ENCODE data around the gene SLC2A3.
"Not testable (repeated sequence)": the region's sequence is repeated elsewhere in the genome, so short reads cannot be mapped to it uniquely, and the experiment has no call there.

The SLC2A3 gene

DNA sequence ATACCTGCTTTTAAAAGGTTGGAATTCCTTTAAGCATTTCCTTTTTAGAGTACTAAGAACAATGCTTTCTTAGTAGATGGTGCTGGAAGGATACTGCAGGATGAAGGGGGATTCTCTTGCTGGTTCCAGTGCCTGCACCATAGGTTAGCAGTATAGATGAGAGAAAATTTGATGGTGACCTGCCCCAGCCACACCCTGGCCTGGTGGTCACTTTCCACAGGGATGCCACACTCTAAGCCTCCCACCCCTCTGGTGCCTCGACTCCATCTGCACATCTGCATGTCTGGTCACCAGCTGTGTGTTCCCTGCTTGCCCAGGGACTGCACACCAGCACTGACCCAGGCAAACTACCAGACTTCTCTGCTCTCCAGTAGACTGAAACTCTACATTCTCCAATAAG, 19.1 kb downstream of the SLC2A3 start:
- DNase-seq (ENCODE audit: low read depth) = no peak

DNA sequence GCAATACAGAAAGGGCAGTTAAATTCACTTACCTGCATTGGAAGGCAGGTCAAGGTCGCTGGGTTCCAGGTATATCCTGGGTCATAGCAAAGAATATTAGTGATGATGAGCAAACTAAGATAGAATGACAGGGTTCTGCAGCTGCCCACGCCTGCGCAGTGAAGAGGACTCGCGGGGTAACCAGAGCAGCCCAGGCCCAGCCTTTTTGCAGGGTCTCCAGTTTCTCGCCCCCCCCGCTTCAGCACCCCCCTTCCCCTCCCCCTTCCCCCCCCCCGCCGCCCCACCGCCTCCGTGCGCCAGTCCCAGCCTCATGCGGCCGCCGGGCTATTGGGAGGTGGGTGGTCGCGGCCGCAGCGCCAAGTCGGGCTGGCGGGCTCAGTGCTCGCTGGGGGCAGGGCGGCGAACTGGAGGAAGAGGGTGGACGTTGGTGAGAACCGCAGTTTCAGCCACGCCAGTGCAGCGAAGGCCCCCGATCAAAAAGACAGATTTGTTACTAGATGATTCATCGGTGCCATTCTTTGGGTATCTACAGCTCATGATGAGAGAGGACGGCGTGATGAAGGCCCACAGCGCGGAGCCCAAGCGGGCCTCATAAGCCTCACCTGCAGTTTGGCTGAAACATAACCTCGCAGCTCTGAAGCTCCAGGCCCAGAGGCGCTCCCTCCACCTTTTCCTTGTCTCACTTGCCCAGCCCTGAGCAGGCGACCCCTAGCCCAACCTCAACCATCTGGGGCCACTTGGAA, 20.2 kb downstream of the SLC2A3 start:
- no peak for DNase-seq (ENCODE audit: low read depth)

DNA sequence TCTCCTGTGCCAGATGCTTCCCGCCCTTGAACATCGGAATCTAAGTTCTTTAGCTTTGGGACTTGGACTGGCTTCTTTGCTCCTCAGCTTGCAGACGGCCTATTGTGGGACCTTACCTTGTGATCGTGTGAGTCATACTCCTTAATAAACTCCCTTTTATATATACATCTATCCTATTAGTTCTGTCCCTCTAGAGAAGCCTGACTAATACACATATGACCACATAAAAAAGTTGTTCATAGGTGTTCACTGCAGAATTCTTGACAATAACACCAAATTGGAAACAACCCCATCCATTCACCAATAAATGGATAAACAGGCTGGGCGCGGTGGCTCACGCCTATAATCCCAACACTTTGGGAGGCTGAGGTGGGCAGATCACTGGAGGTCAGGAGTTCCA, 25.9 kb downstream of the SLC2A3 start:
- not testable (repeated sequence) for DNase-seq (ENCODE audit: low read depth)

DNA sequence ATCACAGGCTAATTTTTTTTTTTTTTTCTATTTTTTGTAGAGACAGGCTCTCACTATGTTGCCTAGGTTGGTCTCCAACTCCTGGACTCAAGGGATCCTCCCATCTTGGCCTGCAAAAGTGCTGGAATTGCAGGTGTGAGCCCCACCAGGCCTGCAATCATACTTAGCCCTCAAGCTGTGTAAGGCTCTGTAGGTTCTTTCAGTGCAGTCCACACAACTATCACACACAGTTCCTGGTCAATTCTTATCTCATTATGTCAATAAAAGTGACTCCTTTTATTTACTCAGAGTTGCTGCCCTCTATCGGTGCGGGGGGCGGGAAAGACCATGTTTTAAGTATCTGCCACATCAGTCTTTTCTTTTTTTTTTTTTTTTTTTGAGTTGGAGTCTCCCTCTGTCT, 29.0 kb downstream of the SLC2A3 start:
- DNase-seq (ENCODE audit: low read depth) = peak; percentile 17

DNA sequence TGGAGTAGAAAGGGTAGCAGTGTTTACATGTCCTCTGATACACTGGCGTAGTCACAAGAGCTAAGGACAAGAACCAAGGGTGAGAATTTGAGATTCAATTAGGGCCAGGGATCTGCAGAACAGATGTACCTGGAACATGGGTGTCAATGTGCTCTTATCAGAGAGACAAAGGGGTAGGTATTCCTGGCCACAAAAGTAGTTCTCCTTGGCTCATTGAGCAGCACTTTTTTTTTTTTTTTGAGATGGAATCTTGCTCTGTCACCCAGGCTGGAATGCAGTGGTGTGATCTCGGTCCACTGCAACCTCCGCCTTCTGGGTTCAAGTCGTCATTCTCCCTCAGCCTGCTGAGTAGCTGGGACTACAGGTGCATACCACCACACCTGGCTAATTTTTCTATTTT, 29.7 kb downstream of the SLC2A3 start:
- DNase-seq (ENCODE audit: low read depth) = not testable (repeated sequence)

DNA sequence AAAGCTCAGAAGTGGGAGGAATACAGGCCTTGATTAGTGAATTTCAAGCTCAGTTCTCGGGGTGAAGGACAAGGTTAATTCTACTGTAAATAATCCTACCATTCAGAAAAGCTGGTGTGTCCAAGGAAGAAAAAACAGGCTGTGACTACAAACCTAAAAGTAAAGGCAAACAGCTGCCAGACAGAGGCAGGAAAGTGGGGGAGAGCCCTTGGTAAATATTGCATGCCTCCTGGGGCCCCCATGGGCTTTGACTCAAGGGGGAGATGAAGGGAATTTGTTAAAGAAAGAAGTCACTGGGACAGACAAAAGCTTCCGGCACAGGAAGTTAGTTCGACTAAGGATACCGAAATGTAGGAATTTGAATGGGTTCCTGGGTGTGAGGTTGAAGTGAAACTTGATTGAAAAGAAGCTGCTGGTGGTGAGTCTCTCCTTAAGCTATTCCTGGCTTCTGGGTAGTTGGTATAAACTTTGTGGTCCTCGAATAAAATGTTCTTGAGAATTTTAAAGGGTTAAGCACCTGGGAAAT, 30.3 kb downstream of the SLC2A3 start:
- DNase-seq (ENCODE audit: low read depth) = not testable (repeated sequence)

DNA sequence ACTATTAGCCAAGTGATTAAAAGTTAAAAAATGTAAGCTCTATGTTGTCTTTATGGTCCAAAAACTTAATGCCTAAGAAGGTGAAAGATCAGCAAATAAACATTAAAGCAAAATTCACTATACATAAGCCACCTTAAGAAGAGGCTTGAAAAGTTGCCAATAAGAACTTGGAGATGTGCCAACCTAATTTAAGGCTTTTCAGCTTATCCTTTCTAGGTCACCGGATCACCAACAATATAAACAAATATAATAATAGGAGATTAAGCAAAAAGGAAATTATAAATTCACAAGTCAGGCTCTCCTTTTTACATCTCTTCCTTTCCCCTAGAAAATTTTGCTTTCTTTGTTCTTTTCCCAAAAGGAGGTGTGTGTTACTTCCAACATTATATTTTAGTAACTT, 30.9 kb downstream of the SLC2A3 start:
- DNase-seq (ENCODE audit: low read depth) = no peak

DNA sequence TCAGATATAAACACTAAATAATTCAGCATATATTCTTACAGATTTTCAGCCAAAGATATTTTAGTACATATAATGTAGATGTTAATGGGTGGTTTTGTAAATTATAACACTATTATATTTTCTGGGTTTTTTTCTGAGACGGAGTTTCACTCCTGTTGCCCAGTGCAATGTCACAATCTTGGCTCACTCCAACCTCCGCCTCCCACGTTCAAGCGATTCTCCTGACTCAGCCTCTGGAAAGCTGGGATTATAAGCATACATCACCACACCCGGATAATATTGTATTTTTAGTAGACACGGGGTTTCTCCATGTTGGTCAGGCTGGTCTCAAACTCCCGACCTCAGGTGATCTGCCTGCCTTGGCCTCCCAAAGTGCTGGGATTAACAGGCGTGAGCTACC, 33.6 kb downstream of the SLC2A3 start:
- DNase-seq (ENCODE audit: low read depth) = not testable (repeated sequence)

DNA sequence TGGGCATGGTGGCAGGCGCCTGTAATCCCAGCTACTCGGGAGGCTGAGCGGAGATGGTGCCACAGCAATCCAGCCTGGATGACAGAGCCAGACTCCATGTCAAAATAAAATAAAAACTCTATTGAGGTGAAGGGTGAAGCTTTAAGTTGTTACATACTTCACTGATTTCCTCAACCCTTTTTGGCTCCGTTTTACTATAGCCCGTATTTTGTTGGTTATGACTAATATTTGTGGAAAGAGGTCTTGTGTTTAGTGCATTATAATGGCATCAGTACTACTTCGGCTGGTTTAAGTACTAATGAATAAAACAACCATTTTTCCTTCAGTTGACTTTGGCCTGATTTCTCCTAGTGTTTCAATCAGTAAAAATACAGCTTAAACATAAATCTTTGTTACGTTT, 36.2 kb downstream of the SLC2A3 start:
- no peak for DNase-seq (ENCODE audit: low read depth)

DNA sequence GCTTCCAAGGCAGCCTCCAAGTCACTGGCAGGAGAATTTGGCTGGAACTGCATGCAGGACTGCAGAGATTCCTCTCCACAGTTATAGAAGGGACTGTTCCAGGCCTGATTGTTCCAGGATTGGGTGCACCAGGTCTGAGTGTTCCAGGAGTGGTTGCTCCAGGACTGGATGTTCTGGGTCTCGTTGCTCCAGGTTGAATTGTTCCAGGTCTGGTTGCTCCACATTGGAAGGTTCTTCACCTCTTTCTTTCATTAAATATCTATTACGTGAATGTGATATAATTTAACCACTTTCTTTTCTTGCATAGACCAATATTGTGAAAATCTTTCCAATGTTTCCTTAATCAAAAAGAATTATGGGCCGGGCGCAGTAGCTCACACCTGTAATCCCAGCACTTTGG, 39.3 kb downstream of the SLC2A3 start:
- DNase-seq (ENCODE audit: low read depth) = not testable (repeated sequence)

DNA sequence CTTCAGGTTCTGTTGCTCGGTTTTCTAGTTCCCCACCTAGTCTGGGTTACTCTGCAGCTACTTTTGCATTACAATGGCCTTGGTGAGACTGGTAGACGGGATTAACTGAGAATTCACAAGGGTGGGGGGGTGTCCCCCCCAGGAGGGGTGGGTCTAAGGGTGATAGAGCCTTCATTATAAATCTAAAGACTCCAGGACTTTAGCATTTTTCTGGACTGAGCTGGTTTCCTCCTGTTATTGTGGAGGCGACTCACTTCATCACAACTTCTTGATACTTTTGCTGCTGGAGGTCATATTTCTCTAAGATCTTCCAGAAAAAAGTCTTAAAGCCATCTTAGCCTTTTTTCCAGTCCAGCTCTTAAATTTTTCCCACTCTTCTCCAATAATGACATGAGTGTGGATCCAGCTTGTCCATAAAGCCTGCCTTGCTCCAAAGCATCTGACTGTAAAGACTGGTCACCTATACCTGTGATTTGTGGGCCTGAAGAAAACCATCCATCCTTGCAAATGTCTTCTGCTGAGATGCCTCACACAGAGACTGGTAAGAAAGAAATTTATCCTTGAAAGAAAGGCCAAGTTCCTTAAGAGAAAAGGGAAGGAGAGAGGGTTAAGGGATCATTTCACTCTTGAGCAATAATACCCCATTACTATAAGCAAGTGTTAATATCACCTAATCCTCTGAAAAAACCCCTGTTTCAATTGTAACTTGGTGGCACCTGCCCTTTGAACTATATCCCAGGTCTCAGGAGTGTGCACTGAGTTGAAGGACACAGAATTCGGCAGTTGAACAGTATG, 43.6 kb downstream of the SLC2A3 start:
- no peak for DNase-seq (ENCODE audit: low read depth)

DNA sequence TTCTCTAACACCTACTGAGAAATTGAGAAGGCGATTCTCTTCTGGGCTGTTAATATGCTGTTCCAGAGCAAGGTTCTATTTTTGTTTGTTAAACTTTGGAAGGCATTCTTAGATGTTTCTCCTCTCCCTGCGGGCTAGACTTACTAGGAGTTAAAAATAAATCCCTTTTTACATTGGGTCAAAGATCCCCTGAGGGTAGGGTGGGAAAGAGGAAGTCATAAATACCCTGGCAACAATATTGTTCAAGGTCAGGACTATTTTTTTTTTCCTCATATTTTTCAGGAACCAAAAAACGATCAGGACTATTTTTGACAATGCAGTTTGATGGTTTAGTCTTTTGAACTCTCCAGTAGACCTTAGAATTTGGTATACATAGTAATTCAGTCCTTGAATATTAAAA, 51.3 kb downstream of the SLC2A3 start:
- DNase-seq (ENCODE audit: low read depth) = no peak

DNA sequence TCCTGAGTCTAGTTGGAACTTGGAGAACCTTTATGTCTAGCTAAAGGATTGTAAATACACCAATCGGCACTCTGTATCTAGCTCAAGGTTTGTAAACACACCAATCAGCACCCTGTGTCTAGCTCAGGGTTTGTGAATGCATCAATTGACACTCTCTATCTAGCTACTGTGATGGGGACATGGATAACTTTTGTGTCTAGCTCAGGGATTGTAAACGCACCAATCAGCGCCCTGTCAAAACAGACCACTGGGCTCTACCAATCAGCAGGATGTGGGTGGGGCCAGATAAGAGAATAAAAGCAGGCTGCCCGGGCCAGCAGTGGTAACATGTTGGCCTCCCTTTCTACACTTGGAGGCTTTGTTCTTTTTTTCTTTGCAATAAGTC, 54.3 kb downstream of the SLC2A3 start:
- DNase-seq (ENCODE audit: low read depth) = not testable (repeated sequence)

DNA sequence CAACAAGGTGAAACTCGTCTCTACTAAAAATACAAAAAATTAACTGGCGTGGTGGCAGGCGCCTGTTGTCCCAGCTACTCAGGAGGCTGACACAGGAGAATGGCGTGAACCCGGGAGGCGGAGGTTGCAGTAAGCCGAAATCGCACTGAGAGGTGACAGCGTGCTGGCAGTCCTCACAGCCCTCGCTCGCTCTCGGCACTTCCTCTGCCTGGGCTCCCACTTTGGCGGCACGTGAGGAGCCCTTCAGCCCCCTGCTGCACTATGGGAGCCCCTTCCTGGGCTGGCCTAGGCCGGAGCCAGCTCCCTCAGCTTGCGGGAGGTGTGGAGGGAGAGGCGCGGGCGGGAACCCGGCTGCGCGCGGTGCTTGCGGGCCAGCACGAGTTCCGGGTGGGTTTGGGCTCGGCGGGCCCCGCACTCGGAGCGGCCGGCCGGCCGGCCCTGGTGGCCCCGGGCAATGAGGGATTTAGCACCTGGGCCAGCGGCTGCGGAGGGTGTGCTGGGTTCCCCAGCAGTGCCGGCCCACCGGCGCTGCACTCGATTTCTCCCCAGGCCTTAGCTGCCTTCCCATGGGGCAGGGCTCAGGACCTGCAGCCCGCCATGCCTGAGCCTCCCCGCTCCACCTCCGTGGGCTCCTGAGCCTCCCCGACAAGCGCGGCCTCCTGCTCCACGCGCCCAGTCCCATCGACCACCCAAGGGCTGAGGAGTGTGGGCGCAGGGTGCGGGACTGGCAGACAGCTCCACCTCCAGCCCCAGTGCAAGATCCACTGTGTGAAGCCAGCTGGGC, 54.8 kb downstream of the SLC2A3 start:
- not testable (repeated sequence) for DNase-seq (ENCODE audit: low read depth)

DNA sequence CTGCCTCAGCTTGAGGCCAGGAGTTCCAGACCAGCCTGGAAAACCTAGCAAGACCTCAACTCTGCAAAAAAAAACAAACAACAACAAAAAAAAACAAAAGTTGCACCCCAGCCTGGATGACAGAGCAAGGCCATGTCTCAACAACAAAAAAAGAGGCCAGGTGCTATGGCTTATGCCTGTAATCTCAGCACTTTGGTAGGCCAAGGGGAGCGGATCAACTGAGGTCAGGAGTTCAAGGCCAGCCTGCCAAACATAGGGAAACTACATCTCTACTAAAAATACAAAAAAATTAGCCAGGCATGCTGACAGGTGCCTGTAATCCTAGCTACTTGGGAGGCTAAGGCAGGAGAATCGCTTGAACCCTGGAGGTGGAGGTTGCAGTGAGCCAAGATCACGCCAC, 56.7 kb downstream of the SLC2A3 start:
- DNase-seq (ENCODE audit: low read depth) = no peak

DNA sequence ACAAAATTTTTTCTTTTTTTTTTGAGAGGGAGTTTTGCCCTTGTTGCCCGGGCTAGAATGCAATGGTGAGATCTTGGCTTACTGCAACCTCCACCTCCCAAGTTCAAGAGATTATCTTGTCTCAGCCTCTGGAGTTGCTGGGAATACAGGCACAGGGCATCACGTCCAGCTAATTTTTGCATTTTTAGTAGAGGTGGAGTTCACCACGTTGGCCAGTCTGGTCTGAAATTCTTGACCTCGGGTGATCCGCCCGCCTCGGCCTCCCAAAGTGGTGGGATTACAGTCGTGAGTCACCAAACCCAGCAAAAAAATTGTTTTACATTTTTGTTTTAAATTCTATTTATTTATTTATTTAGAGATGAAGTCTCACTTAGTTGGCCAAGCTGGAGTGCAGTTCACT, 58.6 kb downstream of the SLC2A3 start:
- DNase-seq (ENCODE audit: low read depth) = no peak

DNA sequence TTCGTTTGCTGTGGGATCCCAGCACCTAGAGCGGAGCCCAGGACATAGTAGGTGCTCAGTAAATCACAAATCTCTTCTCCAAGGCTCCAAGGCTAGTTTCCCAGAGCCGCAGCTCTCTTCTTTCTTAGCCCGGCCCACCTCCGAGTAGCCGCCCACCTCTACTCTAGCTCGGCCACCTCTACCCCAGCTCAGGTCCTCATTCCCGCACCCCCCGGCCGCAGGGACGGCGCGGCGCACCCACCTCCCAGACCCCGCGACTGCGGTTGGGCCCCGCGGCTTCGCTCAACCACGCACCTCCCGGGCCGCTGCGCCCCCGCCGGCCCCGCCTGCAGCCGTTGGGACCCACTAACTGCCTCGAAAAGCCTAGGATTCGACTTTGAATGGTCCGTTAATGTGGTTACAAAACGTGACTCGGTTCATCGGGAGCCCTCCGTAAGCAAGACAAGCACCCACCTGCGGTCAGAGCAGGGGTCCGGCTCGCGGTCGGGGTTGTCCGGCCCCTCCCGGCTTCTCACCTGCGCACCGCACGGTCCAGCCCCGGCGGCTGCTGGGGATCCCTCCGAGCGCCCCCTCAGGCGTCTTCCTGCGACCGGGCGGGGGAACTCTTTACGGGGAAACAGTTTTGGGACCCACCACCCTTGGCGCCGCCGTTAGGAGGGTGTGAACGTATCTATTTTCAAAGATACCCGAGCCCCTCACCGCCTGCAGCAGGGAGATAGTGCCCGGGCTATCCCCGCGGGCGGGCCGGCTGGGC, 63.2 kb downstream of the SLC2A3 start, which contains the start of gene SLC2A14:
TSS of gene SLC2A14 (minus strand) at position 350 of the 754 bp plus-strand sequence. CDS start 3,035 bp downstream, outside the sequence.
- no peak for DNase-seq (ENCODE audit: low read depth)

DNA sequence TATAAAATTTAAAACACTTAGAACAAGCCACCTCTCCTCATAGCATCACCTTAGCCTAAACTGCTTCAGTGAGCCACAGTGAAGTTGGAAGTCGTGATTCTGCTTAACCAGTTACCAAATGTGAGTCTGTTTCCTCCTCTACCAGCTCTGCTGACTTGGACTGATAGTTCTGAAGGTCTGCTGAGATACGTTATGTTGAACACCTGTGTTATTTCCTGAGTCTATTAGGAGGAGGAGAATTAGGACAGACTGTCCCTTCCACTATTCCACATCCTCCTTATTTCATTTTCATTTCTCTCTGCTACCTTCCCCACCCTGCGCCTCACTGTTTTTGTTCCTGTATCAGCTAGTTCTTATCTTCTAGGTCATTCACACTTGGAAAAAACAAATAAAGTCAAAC, 65.7 kb downstream of the SLC2A3 start:
- DNase-seq (ENCODE audit: low read depth) = no peak
